ENCODE data around the gene MRPL43. TPM values are rescaled to one million over a fixed set of nuclear protein-coding genes. Genes with fewer than 3 reads are reported as not detected.
A peak's percentile ranks its signal among the peaks of the same experiment; 100 is the strongest.

Gene MRPL43
- polyA plus RNA-seq, 3 donors from 2014 or later: 117 to 163 (median 129) TPM

- peak; percentile 65 to 70 (median 67) for DNase-seq
- H3K27me3 Mint-ChIP-seq (ENCODE audit: low read depth in 3 of 3): peaks cover 11 to 19% (median 16%) of the 10 kb centered on the region in 3 donors
- H3K4me1 Mint-ChIP-seq: peaks cover 11 to 12% of the 10 kb centered on the region in 2 donors
- no peaks in the 10 kb centered on the region for H3K9me3 Mint-ChIP-seq
- H3K27ac Mint-ChIP-seq: peak overlapping the region in 2 of 6 donors; percentile 2 to 16
- no peaks in the 10 kb centered on the region for H3K36me3 Mint-ChIP-seq
- no peak overlapping the region for H3K4me3 Mint-ChIP-seq
Observed at GRCh38 chr10:101014230-101014884, 27.1 kb upstream of the MRPL43 start.

- peaks cover 9 to 19% (median 14%) of the 10 kb centered on the region in 3 donors for H3K27me3 Mint-ChIP-seq (ENCODE audit: low read depth in 3 of 3)
- peak overlapping the region in 2 of 6 donors; percentile 6 to 41 for H3K27ac Mint-ChIP-seq
- no peaks in the 10 kb centered on the region for H3K36me3 Mint-ChIP-seq
- peaks cover 11 to 12% of the 10 kb centered on the region in 2 donors for H3K4me1 Mint-ChIP-seq
- H3K4me3 Mint-ChIP-seq: no peak overlapping the region
- H3K9me3 Mint-ChIP-seq: no peaks in the 10 kb centered on the region
- no peak for DNase-seq
Observed at GRCh38 chr10:101013365-101013825, 26.1 kb upstream of the MRPL43 start.

- Mint-ChIP-seq H3K4me1 (peaks cover 11 to 12% of the 10 kb centered on the region in 2 donors), H3K4me3 (no peak overlapping the region), H3K9me3 (no peaks in the 10 kb centered on the region), H3K27ac (peak overlapping the region in 2 of 6 donors; percentile 6 to 41), H3K27me3 (ENCODE audit: low read depth in 3 of 3) (peaks cover 9 to 19% (median 13%) of the 10 kb centered on the region in 3 donors), H3K36me3 (no peaks in the 10 kb centered on the region)
- DNase-seq: peak; percentile 47 to 62 (median 56)
Observed at GRCh38 chr10:101012525-101013364, 25.4 kb upstream of the MRPL43 start.

- DNase-seq: no peak
- Mint-ChIP-seq H3K27me3 (ENCODE audit: low read depth in 3 of 3) (peaks cover 4 to 12% (median 6%) of the 10 kb centered on the region in 3 donors), H3K27ac (no peak overlapping the region), H3K9me3 (no peaks in the 10 kb centered on the region), H3K4me1 (peaks cover 11 to 12% of the 10 kb centered on the region in 2 donors), H3K4me3 (no peak overlapping the region), H3K36me3 (no peaks in the 10 kb centered on the region)
Observed at GRCh38 chr10:101011517-101012423, 24.5 kb upstream of the MRPL43 start.

GRCh38 chr10:101010329-101010728, 23.0 kb upstream of the MRPL43 start:
- H3K4me3 Mint-ChIP-seq: no peak overlapping the region
- no peaks in the 10 kb centered on the region for H3K9me3 Mint-ChIP-seq
- peaks cover 11 to 12% of the 10 kb centered on the region in 2 donors for H3K4me1 Mint-ChIP-seq
- H3K36me3 Mint-ChIP-seq: no peaks in the 10 kb centered on the region
- peaks cover 0 to 7% (median 3%) of the 10 kb centered on the region in 3 donors for H3K27me3 Mint-ChIP-seq (ENCODE audit: low read depth in 3 of 3)
- DNase-seq: no peak
- H3K27ac Mint-ChIP-seq: no peak overlapping the region

GRCh38 chr10:101008823-101009423, 21.6 kb upstream of the MRPL43 start:
- Mint-ChIP-seq H3K9me3 (no peaks in the 10 kb centered on the region), H3K36me3 (no peaks in the 10 kb centered on the region), H3K4me1 (peaks cover 5 to 6% of the 10 kb centered on the region in 2 donors), H3K4me3 (no peak overlapping the region), H3K27ac (no peak overlapping the region), H3K27me3 (ENCODE audit: low read depth in 3 of 3) (peaks cover 0 to 5% (median 0%) of the 10 kb centered on the region in 3 donors)
- DNase-seq: no peak

- peaks cover 0 to 2% (median 0%) of the 10 kb centered on the region in 3 donors for H3K27me3 Mint-ChIP-seq (ENCODE audit: low read depth in 3 of 3)
- peaks cover 3 to 6% of the 10 kb centered on the region in 2 donors for H3K4me1 Mint-ChIP-seq
- H3K36me3 Mint-ChIP-seq: no peaks in the 10 kb centered on the region
- H3K27ac Mint-ChIP-seq: no peak overlapping the region
- no peak overlapping the region for H3K4me3 Mint-ChIP-seq
- DNase-seq: no peak
- no peaks in the 10 kb centered on the region for H3K9me3 Mint-ChIP-seq
Observed at GRCh38 chr10:101007915-101008822, 20.9 kb upstream of the MRPL43 start.

GRCh38 chr10:101007099-101007711, 19.9 kb upstream of the MRPL43 start:
- Mint-ChIP-seq H3K27me3 (ENCODE audit: low read depth in 3 of 3) (peaks cover 0 to 2% (median 0%) of the 10 kb centered on the region in 3 donors), H3K4me3 (no peak overlapping the region), H3K27ac (no peak overlapping the region), H3K9me3 (no peaks in the 10 kb centered on the region), H3K4me1 (no peaks in the 10 kb centered on the region), H3K36me3 (no peaks in the 10 kb centered on the region)
- DNase-seq: no peak

GRCh38 chr10:101006593-101007098, 19.3 kb upstream of the MRPL43 start:
- DNase-seq: no peak
- no peaks in the 10 kb centered on the region for H3K4me1 Mint-ChIP-seq

GRCh38 chr10:101005869-101006567, 18.7 kb upstream of the MRPL43 start:
- no peaks in the 10 kb centered on the region for H3K9me3 Mint-ChIP-seq
- no peak for DNase-seq
- peaks cover 2 to 4% of the 10 kb centered on the region in 2 donors for H3K4me1 Mint-ChIP-seq
- no peak overlapping the region for H3K4me3 Mint-ChIP-seq
- H3K36me3 Mint-ChIP-seq: peaks cover 0 to 2% (median 0%) of the 10 kb centered on the region in 3 donors
- H3K27me3 Mint-ChIP-seq (ENCODE audit: low read depth in 3 of 3): no peaks in the 10 kb centered on the region
- no peak overlapping the region for H3K27ac Mint-ChIP-seq

More at GRCh38 chr10:101006593-101007098, 19.3 kb upstream of the MRPL43 start:
- Mint-ChIP-seq H3K4me3 (no peak overlapping the region), H3K9me3 (no peaks in the 10 kb centered on the region), H3K36me3 (no peaks in the 10 kb centered on the region), H3K27ac (no peak overlapping the region), H3K27me3 (ENCODE audit: low read depth in 3 of 3) (peaks cover 0 to 2% (median 0%) of the 10 kb centered on the region in 3 donors)

- no peak for DNase-seq
- Mint-ChIP-seq H3K9me3 (no peaks in the 10 kb centered on the region), H3K36me3 (peaks cover 0 to 4% (median 0%) of the 10 kb centered on the region in 3 donors), H3K27ac (no peak overlapping the region), H3K27me3 (ENCODE audit: low read depth in 3 of 3) (no peaks in the 10 kb centered on the region), H3K4me3 (no peak overlapping the region), H3K4me1 (peaks cover 7 to 8% of the 10 kb centered on the region in 2 donors)
Observed at GRCh38 chr10:101005361-101005760, 18.1 kb upstream of the MRPL43 start.

All from immature natural killer cell (primary cell).